K562 (cell line): ENCODE data around the gene NKIRAS1. TPM values are rescaled to one million over a fixed set of nuclear protein-coding genes. Genes with fewer than 3 reads are reported as not detected.

Experiments
- CREB1 ChIP-seq, 2 experiments: sonication (generic) in 1 of 2; formaldehyde crosslinking in 1 of 2; IDR thresholded peaks; 2 replicates each; pipeline versions ENCODE4 v1.6.1 to v1.8.0; 2012 to 2022; ENCODE audit warnings: inconsistent platforms in 1 of 2, mild to moderate bottlenecking in 1 of 2, missing genetic modification reagents in 1 of 2, moderate library complexity in 1 of 2
- CTBP1 ChIP-seq: fragments of 450-650 bp; IDR thresholded peaks from 2 replicates; pipeline ENCODE4 v1.6.1; 2016; ENCODE audit warnings: borderline replicate concordance
- ELF4 ChIP-seq: fragments of 450-650 bp; formaldehyde crosslinking; IDR thresholded peaks from 2 replicates; pipeline ENCODE4 v1.4.0; 2022; ENCODE audit warnings: missing genetic modification characterization
- HDGF ChIP-seq: fragments of 450-650 bp; IDR thresholded peaks from 2 replicates; pipeline ENCODE4 v1.6.1; 2016
- HNRNPUL1 ChIP-seq: fragments of 200-400 bp; formaldehyde crosslinking; IDR thresholded peaks from 2 replicates; pipeline ENCODE4 v1.6.1; 2017; ENCODE audit warnings: low read length
- LCOR ChIP-seq: sonication (generic); formaldehyde crosslinking; IDR thresholded peaks from 2 replicates; pipeline ENCODE4 v1.8.0; 2022; ENCODE audit warnings: mild to moderate bottlenecking, missing genetic modification reagents
- MAFG ChIP-seq: fragments of 450-650 bp; conservative IDR thresholded peaks from 2 replicates; pipeline ENCODE4 v1.6.1; 2016; ENCODE audit warnings: missing genetic modification characterization, missing compliant biosample characterization
- NR2C2 ChIP-seq, 2 experiments: fragments of 200-800 bp in 1 of 2; sonication (Bioruptor generic) in 1 of 2; sonication (generic) in 1 of 2; formaldehyde crosslinking in 1 of 2; IDR thresholded peaks; 2 replicates each; pipeline versions ENCODE4 v1.6.1 to v1.8.0; 2016 to 2022; ENCODE audit warnings: mild to moderate bottlenecking in 1 of 2, missing compliant biosample characterization in 1 of 2, missing genetic modification characterization in 1 of 2, missing genetic modification reagents in 1 of 2
- POLR2AphosphoS2 ChIP-seq: IDR thresholded peaks from 2 replicates; pipeline ENCODE4 v1.6.1; 2012; ENCODE audit warnings: low read length, improper control_type of control experiment
- POLR2G ChIP-seq: fragments of 200-400 bp; formaldehyde crosslinking; IDR thresholded peaks from 2 replicates; pipeline ENCODE4 v1.6.1; 2017; ENCODE audit warnings: low read depth, mild to moderate bottlenecking, antibody characterized with exemption, low read length, moderate library complexity
- SMAD3 ChIP-seq: fragments of 450-650 bp; formaldehyde crosslinking; conservative IDR thresholded peaks from 2 replicates; pipeline ENCODE4 v1.4.0; 2020; ENCODE audit warnings: mild to moderate bottlenecking
- TAF7 ChIP-seq: fragments of 450-650 bp; IDR thresholded peaks from 2 replicates; pipeline ENCODE4 v1.6.1; 2016; ENCODE audit warnings: missing genetic modification characterization, missing compliant biosample characterization
- ZBED1 ChIP-seq: IDR thresholded peaks from 2 replicates; pipeline ENCODE4 v1.6.1; 2014
- ZNF232 ChIP-seq: sonication (generic); formaldehyde crosslinking; IDR thresholded peaks from 2 replicates; pipeline ENCODE4 v1.8.0; 2022; ENCODE audit warnings: mild to moderate bottlenecking, missing genetic modification reagents
- ZNF507 ChIP-seq: conservative IDR thresholded peaks from 2 replicates; pipeline ENCODE4 v1.6.1; 2017; ENCODE audit warnings: missing genetic modification characterization, missing compliant biosample characterization
- ZNF717 ChIP-seq: fragments of 250-450 bp; sonication (Bioruptor Pico); IDR thresholded peaks from 2 replicates; pipeline ENCODE4 v1.5.0; 2021
- polyA plus RNA-seq, 8 experiments: library from polyadenylated mRNA; depleted of rRNA in 4 of 8; stranded (reverse) in 5 of 8; unstranded in 3 of 8; fragments of >200 nt; fragmentation: Nextera tagmentation in 2 of 8; fragmentation: Illumina TruSeq in 1 of 8; extraction: Ambion mirVana in 2 of 8; extraction: Trizol in 1 of 8; gene quantifications; 2 replicates each; pipeline versions ENCODE4 v1.2.1 to v1.2.3, GENCODE V29; 2011 to 2014; ENCODE audit warnings: inconsistent platforms in 1 of 8, missing spikeins in 1 of 8
- total RNA-seq, 7 experiments: library from RNA; depleted of rRNA in 6 of 7; stranded (reverse); fragments of >200 nt in 6 of 7; fragmentation: Illumina TruSeq in 2 of 7; extraction: Trizol in 2 of 7; gene quantifications; 2 replicates each; pipeline versions ENCODE4 v1.2.1 to v1.2.3, GENCODE V29; 2011 to 2021; ENCODE audit warnings: low replicate concordance in 1 of 7
- TF ChIP-seq, protein P1 (sequence below), 2 experiments: fragments of 200-800 bp in 1 of 2; sonication (Bioruptor generic) in 1 of 2; sonication (generic) in 1 of 2; formaldehyde crosslinking in 1 of 2; IDR thresholded peaks in 1 of 2; conservative IDR thresholded peaks in 1 of 2; 2 replicates each; pipeline versions ENCODE4 v1.5.0 to v1.6.1; 2016 to 2020; ENCODE audit warnings: missing compliant biosample characterization in 1 of 2, missing genetic modification characterization in 1 of 2, missing genetic modification reagents in 1 of 2
- TF ChIP-seq, protein P2 (sequence below): fragments of 450-650 bp; IDR thresholded peaks from 2 replicates; pipeline ENCODE4 v1.6.1; 2016; ENCODE audit warnings: low read depth, mild to moderate bottlenecking, moderate library complexity
- TF ChIP-seq, protein P3 (sequence below), 2 experiments: IDR thresholded peaks; 2 replicates each; pipeline ENCODE4 v1.6.1; 2012; ENCODE audit warnings: improper control_type of control experiment in 2 of 2, low read depth in 2 of 2, low read length in 2 of 2, borderline replicate concordance in 1 of 2
- TF ChIP-seq, protein P4 (sequence below): sonication (generic); formaldehyde crosslinking; IDR thresholded peaks from 2 replicates; pipeline ENCODE4 v1.8.0; 2023; ENCODE audit warnings: mild to moderate bottlenecking, missing genetic modification reagents

NKIRAS1 gene
- total and polyA plus RNA-seq, 9 of the 15 experiments (the other 6 are each of a cell fraction or from before 2014, with no cell fraction given), result 5.1 to 10.3 (median 6.3) TPM

DNA sequence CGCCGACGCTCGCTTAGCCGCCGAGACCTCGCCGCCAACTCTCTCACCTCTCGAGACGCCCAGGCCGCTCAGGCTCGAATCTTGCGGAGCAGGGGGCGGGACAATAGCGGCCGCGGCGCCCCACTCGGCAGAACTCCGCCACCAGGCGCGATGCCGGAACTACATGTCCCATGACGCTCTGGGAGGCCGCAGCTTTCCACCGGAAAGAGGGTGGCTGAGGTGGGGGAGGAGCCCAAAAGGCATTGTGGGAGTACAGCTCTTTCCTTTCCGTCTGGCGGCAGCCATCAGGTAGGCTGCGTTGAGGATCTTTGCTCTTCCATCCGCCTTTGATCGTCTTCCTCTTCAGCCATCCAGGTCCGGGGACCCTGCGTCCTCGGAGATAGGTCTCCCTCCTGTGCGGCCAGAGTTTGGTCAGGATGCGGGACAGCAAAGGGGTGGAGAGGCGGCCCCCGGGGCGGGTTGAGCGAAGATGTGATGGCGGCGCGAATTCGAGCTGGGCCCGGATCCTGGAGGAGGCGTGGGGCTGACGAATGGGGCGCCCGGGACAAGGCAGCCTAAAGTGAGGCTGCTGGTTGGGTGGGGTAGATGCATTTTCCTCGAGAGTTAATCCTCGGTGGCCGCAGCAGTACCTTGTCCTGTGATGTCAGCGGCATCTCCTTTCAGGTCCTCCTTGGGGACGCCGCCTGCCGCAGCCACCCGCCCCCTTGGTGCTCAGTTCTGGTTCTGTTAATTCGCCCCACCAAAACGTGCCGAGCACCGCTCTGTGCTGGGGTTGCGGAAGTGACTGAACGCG is at the start of gene NKIRAS1, which contains the start of gene RPL15 (continued):
- TF ChIP-seq HNRNPUL1, result no peak
- TF ChIP-seq HDGF, result no peak
- peak; percentile 98 for TF ChIP-seq POLR2G
- TF ChIP-seq, protein P1, sequence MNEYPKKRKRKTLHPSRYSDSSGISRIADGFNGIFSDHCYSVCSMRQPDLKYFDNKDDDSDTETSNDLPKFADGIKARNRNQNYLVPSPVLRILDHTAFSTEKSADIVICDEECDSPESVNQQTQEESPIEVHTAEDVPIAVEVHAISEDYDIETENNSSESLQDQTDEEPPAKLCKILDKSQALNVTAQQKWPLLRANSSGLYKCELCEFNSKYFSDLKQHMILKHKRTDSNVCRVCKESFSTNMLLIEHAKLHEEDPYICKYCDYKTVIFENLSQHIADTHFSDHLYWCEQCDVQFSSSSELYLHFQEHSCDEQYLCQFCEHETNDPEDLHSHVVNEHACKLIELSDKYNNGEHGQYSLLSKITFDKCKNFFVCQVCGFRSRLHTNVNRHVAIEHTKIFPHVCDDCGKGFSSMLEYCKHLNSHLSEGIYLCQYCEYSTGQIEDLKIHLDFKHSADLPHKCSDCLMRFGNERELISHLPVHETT (CRISPR knock-in tag; conservative IDR thresholded peaks at IDR 0.05 in 1 of 2, IDR thresholded peaks at IDR 0.05 in 1 of 2), result no peak; a peak in 1 of 4 replicates
- TF ChIP-seq NR2C2 (CRISPR knock-in tag; IDR thresholded peaks at IDR 0.05), result peak; percentile 81
- peak; percentile 73 for TF ChIP-seq NR2C2 (tag; IDR thresholded peaks at IDR 0.05)
- peak; percentile 66 for TF ChIP-seq CREB1 (IDR thresholded peaks at IDR 0.05)
- TF ChIP-seq CREB1 (CRISPR knock-in tag; IDR thresholded peaks at IDR 0.05), result peak; percentile 89
- no peak for TF ChIP-seq MAFG
- no peak for TF ChIP-seq ZNF717
- TF ChIP-seq, protein P2, sequence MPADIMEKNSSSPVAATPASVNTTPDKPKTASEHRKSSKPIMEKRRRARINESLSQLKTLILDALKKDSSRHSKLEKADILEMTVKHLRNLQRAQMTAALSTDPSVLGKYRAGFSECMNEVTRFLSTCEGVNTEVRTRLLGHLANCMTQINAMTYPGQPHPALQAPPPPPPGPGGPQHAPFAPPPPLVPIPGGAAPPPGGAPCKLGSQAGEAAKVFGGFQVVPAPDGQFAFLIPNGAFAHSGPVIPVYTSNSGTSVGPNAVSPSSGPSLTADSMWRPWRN, result no peak
- peak; percentile 72; the same call in 1 of the 2 replicates for TF ChIP-seq ZBED1
- no peak for TF ChIP-seq ZNF507 (tag)
- TF ChIP-seq, protein P3, sequence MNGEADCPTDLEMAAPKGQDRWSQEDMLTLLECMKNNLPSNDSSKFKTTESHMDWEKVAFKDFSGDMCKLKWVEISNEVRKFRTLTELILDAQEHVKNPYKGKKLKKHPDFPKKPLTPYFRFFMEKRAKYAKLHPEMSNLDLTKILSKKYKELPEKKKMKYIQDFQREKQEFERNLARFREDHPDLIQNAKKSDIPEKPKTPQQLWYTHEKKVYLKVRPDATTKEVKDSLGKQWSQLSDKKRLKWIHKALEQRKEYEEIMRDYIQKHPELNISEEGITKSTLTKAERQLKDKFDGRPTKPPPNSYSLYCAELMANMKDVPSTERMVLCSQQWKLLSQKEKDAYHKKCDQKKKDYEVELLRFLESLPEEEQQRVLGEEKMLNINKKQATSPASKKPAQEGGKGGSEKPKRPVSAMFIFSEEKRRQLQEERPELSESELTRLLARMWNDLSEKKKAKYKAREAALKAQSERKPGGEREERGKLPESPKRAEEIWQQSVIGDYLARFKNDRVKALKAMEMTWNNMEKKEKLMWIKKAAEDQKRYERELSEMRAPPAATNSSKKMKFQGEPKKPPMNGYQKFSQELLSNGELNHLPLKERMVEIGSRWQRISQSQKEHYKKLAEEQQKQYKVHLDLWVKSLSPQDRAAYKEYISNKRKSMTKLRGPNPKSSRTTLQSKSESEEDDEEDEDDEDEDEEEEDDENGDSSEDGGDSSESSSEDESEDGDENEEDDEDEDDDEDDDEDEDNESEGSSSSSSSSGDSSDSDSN (IDR thresholded peaks at IDR 0.05; ENCODE audit: borderline replicate concordance in 1 of 2, low read depth in 2 of 2, low read length in 2 of 2), result no peak
- TF ChIP-seq ELF4 (CRISPR knock-in tag), result peak; percentile 89
- peak; percentile 100 for TF ChIP-seq LCOR
- TF ChIP-seq TAF7 (tag), result peak; percentile 100
- peak; percentile 92 for TF ChIP-seq CTBP1
- TF ChIP-seq ZNF232 (CRISPR knock-in tag), result no peak
- peak; percentile 96 for TF ChIP-seq POLR2AphosphoS2
- TF ChIP-seq SMAD3 (CRISPR knock-in tag), result peak; percentile 84
- TF ChIP-seq, protein P4, sequence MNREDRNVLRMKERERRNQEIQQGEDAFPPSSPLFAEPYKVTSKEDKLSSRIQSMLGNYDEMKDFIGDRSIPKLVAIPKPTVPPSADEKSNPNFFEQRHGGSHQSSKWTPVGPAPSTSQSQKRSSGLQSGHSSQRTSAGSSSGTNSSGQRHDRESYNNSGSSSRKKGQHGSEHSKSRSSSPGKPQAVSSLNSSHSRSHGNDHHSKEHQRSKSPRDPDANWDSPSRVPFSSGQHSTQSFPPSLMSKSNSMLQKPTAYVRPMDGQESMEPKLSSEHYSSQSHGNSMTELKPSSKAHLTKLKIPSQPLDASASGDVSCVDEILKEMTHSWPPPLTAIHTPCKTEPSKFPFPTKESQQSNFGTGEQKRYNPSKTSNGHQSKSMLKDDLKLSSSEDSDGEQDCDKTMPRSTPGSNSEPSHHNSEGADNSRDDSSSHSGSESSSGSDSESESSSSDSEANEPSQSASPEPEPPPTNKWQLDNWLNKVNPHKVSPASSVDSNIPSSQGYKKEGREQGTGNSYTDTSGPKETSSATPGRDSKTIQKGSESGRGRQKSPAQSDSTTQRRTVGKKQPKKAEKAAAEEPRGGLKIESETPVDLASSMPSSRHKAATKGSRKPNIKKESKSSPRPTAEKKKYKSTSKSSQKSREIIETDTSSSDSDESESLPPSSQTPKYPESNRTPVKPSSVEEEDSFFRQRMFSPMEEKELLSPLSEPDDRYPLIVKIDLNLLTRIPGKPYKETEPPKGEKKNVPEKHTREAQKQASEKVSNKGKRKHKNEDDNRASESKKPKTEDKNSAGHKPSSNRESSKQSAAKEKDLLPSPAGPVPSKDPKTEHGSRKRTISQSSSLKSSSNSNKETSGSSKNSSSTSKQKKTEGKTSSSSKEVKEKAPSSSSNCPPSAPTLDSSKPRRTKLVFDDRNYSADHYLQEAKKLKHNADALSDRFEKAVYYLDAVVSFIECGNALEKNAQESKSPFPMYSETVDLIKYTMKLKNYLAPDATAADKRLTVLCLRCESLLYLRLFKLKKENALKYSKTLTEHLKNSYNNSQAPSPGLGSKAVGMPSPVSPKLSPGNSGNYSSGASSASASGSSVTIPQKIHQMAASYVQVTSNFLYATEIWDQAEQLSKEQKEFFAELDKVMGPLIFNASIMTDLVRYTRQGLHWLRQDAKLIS, result peak; percentile 99
